Heart left ventricle (tissue), 13 donors: Measurements from ENCODE around the gene CHCHD3.

Source experiments
- POLR2A ChIP-seq, 2 donors: fragments of 450-650 bp; IDR thresholded peaks; one replicate each; pipeline ENCODE4 v1.6.1; 2017; ENCODE audit warnings: antibody characterized with exemption in 2 of 2, mild to moderate bottlenecking in 2 of 2, moderate library complexity in 2 of 2
- TF ChIP-seq, protein P1 (sequence below), 12 donors: fragments of 200-600 bp; sonication (generic) in 4 of 12; IDR thresholded peaks; one replicate each; pipeline versions ENCODE4 v1.5.0 to v1.8.0; 2018 to 2022; ENCODE audit warnings: antibody characterized with exemption in 12 of 12, mild to moderate bottlenecking in 5 of 12
- donor health status: ischemic (EF 13 %, LVEDD 7.1; RV severe dilation, severe dysfunction).
- donor health status: DM: no; HTN: yes; CAD: no.
- donor health status: DM: no; HTN: no; CAD: no.
- donor health status: ischemic (EF 25% LVEDD 6.9; RV normal size, moderate dysfunction).
- donor health status: ischemic (EF 25% LVEDD 5.7; RV mildly dilated, moderate dysfunction).
- donor health status: ischemic (EF 35%, LVEDD 5.7; RV mildly dilated, moderate dysfunction).
- donor health status: nonischemic (EF 11% LVEDD 7.7; RV severe dilation, severe dysfunction).
- donor health status: DM: yes; HTN: yes; CAD: no.
- donor health status: PGD.
- donor health status: ischemic (EF 29% LVEDD 5.4; RV normal size, mild dysfunction).
- donor health status: nonischemic (EF 23%, LVEDD 6.1; RV moderate dilation, normal function).

DNA sequence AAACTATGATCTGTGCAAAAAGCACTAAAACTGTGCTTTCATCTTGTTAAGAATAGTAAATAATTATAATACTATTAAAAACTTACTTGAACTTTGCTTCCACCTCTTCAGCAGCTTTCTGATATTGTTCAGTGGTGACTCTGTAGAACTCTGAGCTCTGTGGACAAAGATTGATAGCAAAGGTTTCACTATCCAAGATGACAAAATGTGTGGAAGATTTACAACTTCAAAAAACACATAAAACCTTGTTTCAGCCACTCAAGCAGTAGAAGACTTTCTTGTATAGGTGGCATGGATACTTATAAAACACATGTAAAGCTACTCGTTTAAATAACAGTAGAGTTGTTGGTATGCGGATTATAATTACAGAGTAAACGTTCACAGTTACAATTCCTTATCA lies 243.6 kb downstream of the CHCHD3 start:
- TF ChIP-seq, protein P1, sequence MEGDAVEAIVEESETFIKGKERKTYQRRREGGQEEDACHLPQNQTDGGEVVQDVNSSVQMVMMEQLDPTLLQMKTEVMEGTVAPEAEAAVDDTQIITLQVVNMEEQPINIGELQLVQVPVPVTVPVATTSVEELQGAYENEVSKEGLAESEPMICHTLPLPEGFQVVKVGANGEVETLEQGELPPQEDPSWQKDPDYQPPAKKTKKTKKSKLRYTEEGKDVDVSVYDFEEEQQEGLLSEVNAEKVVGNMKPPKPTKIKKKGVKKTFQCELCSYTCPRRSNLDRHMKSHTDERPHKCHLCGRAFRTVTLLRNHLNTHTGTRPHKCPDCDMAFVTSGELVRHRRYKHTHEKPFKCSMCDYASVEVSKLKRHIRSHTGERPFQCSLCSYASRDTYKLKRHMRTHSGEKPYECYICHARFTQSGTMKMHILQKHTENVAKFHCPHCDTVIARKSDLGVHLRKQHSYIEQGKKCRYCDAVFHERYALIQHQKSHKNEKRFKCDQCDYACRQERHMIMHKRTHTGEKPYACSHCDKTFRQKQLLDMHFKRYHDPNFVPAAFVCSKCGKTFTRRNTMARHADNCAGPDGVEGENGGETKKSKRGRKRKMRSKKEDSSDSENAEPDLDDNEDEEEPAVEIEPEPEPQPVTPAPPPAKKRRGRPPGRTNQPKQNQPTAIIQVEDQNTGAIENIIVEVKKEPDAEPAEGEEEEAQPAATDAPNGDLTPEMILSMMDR (IDR thresholded peaks at IDR 0.05), result no peak
- no peak for TF ChIP-seq POLR2A (IDR thresholded peaks at IDR 0.05)
